Effector memory CD8-positive, alpha-beta T cell (primary cell): ENCODE results near the gene FRAS1.

Experiments
- ATAC-seq: fragments of 150-1000 bp; cut with Tn5 transposase; replicated peaks from 2 replicates; pipeline ENCODE4 v1.10.0; 2021; ENCODE audit warnings: mild to moderate bottlenecking, moderate library complexity
- DNase-seq, 3 experiments: peaks; one replicate each; pipeline ENCODE4 v3.0.0; 2021
- H3K27ac Mint-ChIP-seq, 2 donors: one replicate each; pipeline ENCODE4 v1.8.0; 2022; ENCODE audit warnings: mild to moderate bottlenecking in 2 of 2, mixed read lengths in 2 of 2, moderate library complexity in 2 of 2
- H3K27me3 Mint-ChIP-seq, 2 donors: one replicate each; pipeline ENCODE4 v1.8.0; 2022; ENCODE audit warnings: mixed read lengths in 2 of 2
- H3K36me3 Mint-ChIP-seq: one replicate; pipeline ENCODE4 v1.8.0; 2022; ENCODE audit warnings: mild to moderate bottlenecking, moderate library complexity, mixed read lengths; ENCODE audit not compliant: insufficient read depth
- H3K4me1 Mint-ChIP-seq, 2 donors: one replicate each; pipeline ENCODE4 v1.8.0; 2022; ENCODE audit warnings: low read depth in 2 of 2, mixed read lengths in 2 of 2
- H3K4me3 Mint-ChIP-seq, 2 donors: one replicate each; pipeline ENCODE4 v1.8.0; 2022; ENCODE audit warnings: mild to moderate bottlenecking in 2 of 2, mixed read lengths in 2 of 2, moderate library complexity in 2 of 2
- H3K9me3 Mint-ChIP-seq, 2 donors: one replicate each; pipeline ENCODE4 v1.8.0; 2022; ENCODE audit warnings: mixed read lengths in 2 of 2

The FRAS1 gene

GRCh38 chr4:78361621-78362120, 304.5 kb downstream of the FRAS1 start:
- no peak overlapping the region for H3K27ac Mint-ChIP-seq
- ATAC-seq (no peak), DNase-seq (no peak)
- no peaks in the 10 kb centered on the region for H3K36me3 Mint-ChIP-seq
- H3K27me3 Mint-ChIP-seq = peaks cover 14 to 23% of the 10 kb centered on the region in 2 donors
- H3K4me3 Mint-ChIP-seq = no peak overlapping the region
- H3K4me1 Mint-ChIP-seq = no peaks in the 10 kb centered on the region
- H3K9me3 Mint-ChIP-seq = no peaks in the 10 kb centered on the region

DNA sequence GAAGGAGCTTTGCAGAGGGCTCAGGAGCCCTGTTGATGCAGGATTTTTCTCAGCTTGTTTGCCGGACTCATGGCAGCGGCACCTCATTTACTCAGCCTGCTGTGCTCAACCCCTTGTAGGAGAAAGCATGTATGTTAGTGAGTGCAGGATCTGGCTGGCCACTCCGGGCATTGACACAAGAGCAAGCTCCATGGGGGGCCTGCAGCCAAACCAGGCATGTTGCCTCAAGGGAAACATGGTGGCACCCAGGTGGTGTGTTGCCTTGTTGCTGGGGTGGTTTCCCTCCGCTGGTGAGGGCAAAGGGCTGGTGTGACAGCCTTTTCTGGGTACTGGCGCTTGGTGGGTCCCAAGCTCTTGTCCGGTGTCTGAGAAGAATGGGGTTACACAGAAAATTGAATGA, 305.2 kb downstream of the FRAS1 start:
- ATAC-seq = no peak
- Mint-ChIP-seq H3K4me1 (no peaks in the 10 kb centered on the region), H3K27me3 (peaks cover 8 to 23% of the 10 kb centered on the region in 2 donors), H3K36me3 (no peaks in the 10 kb centered on the region), H3K9me3 (no peaks in the 10 kb centered on the region), H3K4me3 (no peak overlapping the region), H3K27ac (no peak overlapping the region)
- no peak for DNase-seq

DNA sequence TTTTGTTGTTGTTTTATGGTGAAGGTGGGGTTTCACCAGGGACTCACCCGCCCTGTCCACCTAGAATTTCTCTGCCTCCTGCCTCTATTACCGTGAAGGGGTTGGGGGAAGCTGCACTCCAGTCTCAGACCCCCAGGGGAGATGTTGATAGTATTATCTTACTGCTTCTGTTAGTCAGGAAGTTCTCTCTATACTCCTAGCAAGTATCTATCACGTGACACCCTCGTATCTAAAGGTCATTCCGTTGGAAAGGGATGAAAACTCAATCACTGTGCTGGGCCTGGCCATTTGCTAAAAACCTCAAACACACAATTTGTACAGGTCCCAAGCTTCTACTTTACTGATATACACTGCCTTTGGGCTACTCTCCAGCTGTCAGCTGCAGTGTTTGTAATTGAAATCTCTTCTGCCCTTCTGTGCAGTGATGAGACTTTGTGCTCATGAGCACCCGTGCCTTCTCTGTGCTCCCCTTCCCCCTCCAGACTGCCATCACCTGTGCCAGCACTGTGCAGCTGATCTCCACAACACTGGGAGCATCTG, 306.0 kb downstream of the FRAS1 start:
- ATAC-seq = no peak

GRCh38 chr4:78369679-78370078, 312.6 kb downstream of the FRAS1 start:
- Mint-ChIP-seq H3K36me3 (no peaks in the 10 kb centered on the region), H3K9me3 (no peaks in the 10 kb centered on the region), H3K4me3 (no peak overlapping the region), H3K27ac (no peak overlapping the region), H3K27me3 (no peaks in the 10 kb centered on the region), H3K4me1 (no peaks in the 10 kb centered on the region)
- DNase-seq (no peak), ATAC-seq (no peak)

More for the DNA sequence above, 306.0 kb downstream of the FRAS1 start:
- Mint-ChIP-seq H3K4me1 (no peaks in the 10 kb centered on the region), H3K36me3 (no peaks in the 10 kb centered on the region), H3K27ac (no peak overlapping the region), H3K9me3 (no peaks in the 10 kb centered on the region), H3K27me3 (peaks cover 6 to 23% of the 10 kb centered on the region in 2 donors), H3K4me3 (no peak overlapping the region)
- DNase-seq = no peak

GRCh38 chr4:78370631-78371372, 313.7 kb downstream of the FRAS1 start:
- ATAC-seq (no peak), DNase-seq (no peak)
- no peaks in the 10 kb centered on the region for H3K4me1 Mint-ChIP-seq
- H3K27ac Mint-ChIP-seq = no peak overlapping the region
- no peaks in the 10 kb centered on the region for H3K36me3 Mint-ChIP-seq
- H3K4me3 Mint-ChIP-seq = no peak overlapping the region
- H3K9me3 Mint-ChIP-seq = no peaks in the 10 kb centered on the region
- H3K27me3 Mint-ChIP-seq = no peaks in the 10 kb centered on the region

- Mint-ChIP-seq H3K27me3 (no peaks in the 10 kb centered on the region), H3K4me1 (no peaks in the 10 kb centered on the region), H3K27ac (no peak overlapping the region), H3K4me3 (no peak overlapping the region), H3K9me3 (no peaks in the 10 kb centered on the region), H3K36me3 (no peaks in the 10 kb centered on the region)
- ATAC-seq (no peak), DNase-seq (no peak)
These were observed 315.3 kb downstream of the FRAS1 start for GRCh38 chr4:78372355-78372988.

DNA sequence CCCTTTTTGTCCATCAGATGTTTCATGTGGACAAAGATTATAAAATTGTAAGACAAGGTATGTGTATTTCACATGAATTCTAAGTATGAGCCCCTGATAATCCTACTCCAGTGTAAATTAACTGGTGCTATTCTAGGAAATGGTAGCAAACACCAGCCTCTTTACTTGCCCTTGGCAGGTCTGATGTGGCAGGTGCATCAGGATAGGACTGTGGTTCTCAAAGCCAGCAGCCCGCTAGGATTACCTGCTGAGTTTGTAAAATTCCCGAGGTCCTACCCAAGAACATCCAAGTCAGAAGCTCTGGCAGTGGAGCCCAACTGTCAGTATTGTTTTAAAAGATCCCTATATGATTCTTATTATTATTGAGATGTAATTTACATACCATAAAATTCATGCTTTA, 320.4 kb downstream of the FRAS1 start:
- DNase-seq (no peak), ATAC-seq (no peak)
- Mint-ChIP-seq H3K4me3 (no peak overlapping the region), H3K9me3 (no peaks in the 10 kb centered on the region), H3K27ac (no peak overlapping the region), H3K36me3 (no peaks in the 10 kb centered on the region), H3K4me1 (no peaks in the 10 kb centered on the region), H3K27me3 (no peaks in the 10 kb centered on the region)

GRCh38 chr4:78379040-78379439, 321.9 kb downstream of the FRAS1 start:
- ATAC-seq (no peak), DNase-seq (no peak)
- H3K4me1 Mint-ChIP-seq = no peaks in the 10 kb centered on the region
- no peaks in the 10 kb centered on the region for H3K36me3 Mint-ChIP-seq
- no peaks in the 10 kb centered on the region for H3K27me3 Mint-ChIP-seq
- H3K4me3 Mint-ChIP-seq = no peak overlapping the region
- no peak overlapping the region for H3K27ac Mint-ChIP-seq
- no peaks in the 10 kb centered on the region for H3K9me3 Mint-ChIP-seq

DNA sequence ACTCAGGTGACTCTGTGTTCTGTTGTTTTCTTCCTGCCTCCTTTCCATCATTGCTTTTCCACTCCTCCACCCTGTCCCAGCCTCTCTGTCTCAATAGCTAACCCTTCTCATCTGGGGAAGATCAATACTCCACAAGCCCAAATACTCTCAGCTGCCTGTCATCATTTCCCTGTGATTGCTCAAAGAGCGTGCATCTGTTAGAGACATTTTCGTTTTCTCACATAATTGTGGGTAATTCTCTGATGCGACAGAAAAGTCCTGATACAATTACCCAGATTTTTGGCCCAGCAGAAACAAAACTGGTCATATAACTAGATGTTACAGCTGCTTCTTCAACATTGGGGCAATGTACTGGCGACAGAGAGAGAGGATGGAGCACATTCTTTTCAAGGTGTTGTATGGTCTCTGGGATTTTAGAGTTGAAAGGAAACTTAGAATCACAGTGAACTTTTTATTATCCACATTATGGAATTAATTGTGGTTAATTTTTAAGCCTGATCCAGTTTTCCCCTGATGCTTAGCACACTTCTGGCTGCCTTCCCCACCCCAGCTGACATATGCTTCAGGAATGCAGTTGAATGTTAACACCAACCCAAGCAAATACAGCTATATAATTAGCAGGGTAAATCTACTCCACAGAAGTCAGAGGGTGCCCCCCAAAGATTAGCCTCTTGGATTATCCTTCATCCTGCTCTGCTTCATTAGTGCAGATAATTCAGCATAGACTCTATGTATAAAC, 323.0 kb downstream of the FRAS1 start:
- H3K4me3 Mint-ChIP-seq = no peak overlapping the region
- no peaks in the 10 kb centered on the region for H3K36me3 Mint-ChIP-seq
- no peak for ATAC-seq
- DNase-seq = no peak
- H3K9me3 Mint-ChIP-seq = no peaks in the 10 kb centered on the region
- H3K4me1 Mint-ChIP-seq = no peaks in the 10 kb centered on the region
- no peak overlapping the region for H3K27ac Mint-ChIP-seq
- no peaks in the 10 kb centered on the region for H3K27me3 Mint-ChIP-seq

DNA sequence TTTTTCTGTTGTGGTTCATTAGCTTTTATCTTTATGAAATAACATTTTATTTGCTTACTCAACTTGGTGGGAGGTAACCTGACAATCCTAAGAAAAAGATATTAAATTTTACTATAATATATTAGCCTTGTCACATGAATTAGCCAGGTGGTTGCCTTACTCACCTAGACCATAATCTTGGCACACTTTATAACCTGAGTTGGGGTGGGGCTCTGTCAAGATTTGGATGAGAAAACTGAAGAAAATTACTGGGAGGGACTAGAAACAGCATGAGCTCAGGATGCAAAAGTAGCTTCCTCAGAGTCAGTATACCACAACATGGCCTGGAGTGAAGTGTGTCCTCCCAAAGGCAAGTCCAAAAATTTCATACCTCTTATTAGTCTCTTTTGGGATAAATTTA, 329.6 kb downstream of the FRAS1 start:
- Mint-ChIP-seq H3K27me3 (no peaks in the 10 kb centered on the region), H3K27ac (no peak overlapping the region), H3K4me1 (no peaks in the 10 kb centered on the region), H3K36me3 (no peaks in the 10 kb centered on the region), H3K9me3 (no peaks in the 10 kb centered on the region), H3K4me3 (no peak overlapping the region)
- no peak for ATAC-seq
- no peak for DNase-seq

- Mint-ChIP-seq H3K27me3 (peaks cover 7 to 18% of the 10 kb centered on the region in 2 donors), H3K4me1 (no peaks in the 10 kb centered on the region), H3K4me3 (no peak overlapping the region)
These were observed 338.5 kb downstream of the FRAS1 start for GRCh38 chr4:78395642-78396041.

DNA sequence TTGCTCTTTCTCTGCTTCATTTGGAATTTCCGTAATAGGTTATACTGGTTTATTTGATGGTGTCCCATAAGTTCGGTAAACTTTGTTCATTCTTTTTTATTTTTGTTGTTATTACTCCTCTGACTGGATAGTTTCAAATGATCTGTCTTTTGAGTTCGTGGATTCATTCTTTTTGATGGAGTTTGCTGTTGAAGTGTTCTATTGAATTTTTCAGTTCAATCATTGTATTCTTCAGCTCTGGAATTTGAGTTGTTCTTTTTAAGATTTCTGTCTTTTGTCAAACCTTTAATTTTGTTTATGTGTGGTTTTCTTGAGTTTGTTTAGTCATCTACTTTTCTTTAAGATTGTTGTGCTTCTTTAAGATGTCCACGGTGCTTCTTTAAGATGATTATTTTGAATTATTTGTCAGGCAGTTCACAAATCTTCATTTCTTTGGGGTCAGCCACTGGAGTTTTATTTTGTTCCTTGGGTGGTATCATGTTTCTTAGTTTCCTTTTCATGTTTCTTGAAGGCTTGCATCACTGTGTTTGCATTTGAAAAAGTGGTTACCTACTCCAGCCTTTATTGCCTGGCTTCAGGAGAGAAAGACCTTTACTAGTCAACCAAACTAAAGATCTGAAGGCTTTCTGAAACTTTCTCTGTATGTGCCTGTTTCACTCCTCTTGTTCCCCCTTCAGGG, 339.6 kb downstream of the FRAS1 start:
- Mint-ChIP-seq H3K4me3 (no peak overlapping the region), H3K36me3 (no peaks in the 10 kb centered on the region), H3K27ac (no peak overlapping the region), H3K27me3 (peaks cover 7 to 20% of the 10 kb centered on the region in 2 donors), H3K9me3 (peaks cover 6 to 23% of the 10 kb centered on the region in 2 donors), H3K4me1 (no peaks in the 10 kb centered on the region)
- DNase-seq (no peak), ATAC-seq (no peak)

More at GRCh38 chr4:78395642-78396041, 338.5 kb downstream of the FRAS1 start:
- DNase-seq (no peak), ATAC-seq (no peak)
- Mint-ChIP-seq H3K27ac (no peak overlapping the region), H3K9me3 (peaks cover 6 to 23% of the 10 kb centered on the region in 2 donors), H3K36me3 (no peaks in the 10 kb centered on the region)

DNA sequence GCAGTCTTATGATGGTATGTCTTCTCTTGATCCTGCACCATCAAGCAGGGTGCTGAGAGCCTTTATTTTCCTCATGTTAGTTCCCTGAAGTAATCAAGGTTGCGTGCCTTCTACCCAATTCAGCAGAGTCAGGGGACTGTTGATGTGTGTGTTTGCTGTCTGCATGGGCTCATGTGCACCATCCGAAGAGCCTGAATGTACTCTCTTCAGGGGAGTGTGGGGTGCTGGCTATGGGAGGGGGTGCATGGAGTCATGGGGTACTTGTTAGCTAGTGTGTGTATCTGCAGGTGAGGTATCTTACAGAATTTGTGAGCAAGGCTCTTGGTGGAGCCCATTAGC, 340.1 kb downstream of the FRAS1 start:
- peaks cover 6 to 23% of the 10 kb centered on the region in 2 donors for H3K9me3 Mint-ChIP-seq
- ATAC-seq (no peak), DNase-seq (no peak)
- H3K4me1 Mint-ChIP-seq = no peaks in the 10 kb centered on the region
- H3K4me3 Mint-ChIP-seq = no peak overlapping the region
- H3K36me3 Mint-ChIP-seq = no peaks in the 10 kb centered on the region
- peaks cover 7 to 20% of the 10 kb centered on the region in 2 donors for H3K27me3 Mint-ChIP-seq
- no peak overlapping the region for H3K27ac Mint-ChIP-seq
